ENCODE measurements around the gene SLC26A8. TPM values are rescaled to one million over a fixed set of nuclear protein-coding genes. Genes with fewer than 3 reads are reported as not detected.

Gene SLC26A8
- total RNA-seq, 1 donor from 2014 or later: 1.2 TPM

DNA sequence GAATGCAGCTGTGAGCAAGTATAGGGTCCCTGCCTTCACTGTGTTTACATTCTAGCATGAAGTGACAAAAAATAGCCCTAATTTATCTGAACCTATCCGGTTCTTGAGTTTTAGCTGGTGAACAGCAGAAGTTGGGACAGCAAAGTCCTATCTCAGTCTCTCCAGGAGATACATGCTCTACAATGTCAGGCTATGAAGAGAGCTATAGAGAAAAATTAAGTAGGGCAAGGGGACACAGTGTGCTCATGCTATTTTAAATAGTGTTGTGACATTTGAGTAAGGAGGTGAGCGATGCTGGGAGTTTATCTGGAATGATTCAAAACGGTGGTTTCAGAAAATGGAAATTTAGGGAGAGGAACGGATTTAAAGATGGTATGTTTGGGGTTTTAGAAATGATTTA, 124.0 kb downstream of the SLC26A8 start:
- no peak for TF ChIP-seq CTCF (IDR thresholded peaks at IDR 0.05)
- H3K4me3 ChIP-seq: no peak overlapping the region
- ATAC-seq (no peak), DNase-seq (no peak)
- H3K27ac ChIP-seq: no peak overlapping the region
- H3K36me3 ChIP-seq: peaks cover 8% of the 10 kb centered on the region
- no peaks in the 10 kb centered on the region for H3K4me1 ChIP-seq
- intact Hi-C loops (cut with DNase I): no loop called here
- no peaks in the 10 kb centered on the region for H3K9me3 ChIP-seq
- H3K27me3 ChIP-seq (ENCODE audit: low read depth): no peaks in the 10 kb centered on the region

GRCh38 chr6:35898003-35898402, 126.4 kb downstream of the SLC26A8 start:
- intact Hi-C loops (cut with DNase I): no loop called here
- Histone ChIP-seq H3K9me3 (no peaks in the 10 kb centered on the region), H3K27me3 (ENCODE audit: low read depth) (no peaks in the 10 kb centered on the region), H3K27ac (no peak overlapping the region), H3K4me1 (no peaks in the 10 kb centered on the region), H3K4me3 (no peak overlapping the region), H3K36me3 (no peaks in the 10 kb centered on the region)
- DNase-seq (no peak), ATAC-seq (no peak)
- no peak for TF ChIP-seq CTCF (IDR thresholded peaks at IDR 0.05)

GRCh38 chr6:35897486-35897885, 127.0 kb downstream of the SLC26A8 start:
- Histone ChIP-seq H3K27me3 (ENCODE audit: low read depth) (no peaks in the 10 kb centered on the region), H3K4me1 (no peaks in the 10 kb centered on the region), H3K36me3 (no peaks in the 10 kb centered on the region), H3K4me3 (no peak overlapping the region), H3K9me3 (no peaks in the 10 kb centered on the region), H3K27ac (no peak overlapping the region)
- no peak for ATAC-seq
- TF ChIP-seq CTCF (IDR thresholded peaks at IDR 0.05): no peak
- DNase-seq: no peak
- intact Hi-C loops (cut with DNase I): no loop called here

DNA sequence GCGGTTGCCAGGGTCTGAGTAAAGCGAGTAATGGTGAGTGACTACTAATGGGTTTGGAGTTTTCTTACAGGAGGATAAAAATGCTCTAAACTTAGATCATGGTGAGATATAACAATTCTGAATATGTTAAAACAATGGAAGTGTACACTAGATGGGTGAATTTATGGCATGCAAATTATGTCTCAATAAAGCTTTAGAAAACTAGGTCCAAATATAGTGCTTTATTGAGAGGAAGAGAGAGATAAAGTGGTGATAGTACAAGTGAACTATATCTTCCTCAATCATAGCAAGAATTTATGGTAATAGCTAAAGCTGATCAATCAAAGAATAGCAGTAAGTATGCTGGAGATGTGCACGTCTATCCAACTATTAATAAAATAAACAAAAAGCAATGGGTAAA, 127.4 kb downstream of the SLC26A8 start:
- ATAC-seq (no peak), DNase-seq (no peak)
- Histone ChIP-seq H3K36me3 (no peaks in the 10 kb centered on the region), H3K4me1 (no peaks in the 10 kb centered on the region), H3K27ac (no peak overlapping the region), H3K4me3 (no peak overlapping the region), H3K27me3 (ENCODE audit: low read depth) (no peaks in the 10 kb centered on the region), H3K9me3 (no peaks in the 10 kb centered on the region)
- TF ChIP-seq CTCF (IDR thresholded peaks at IDR 0.05): no peak
- intact Hi-C loops (cut with DNase I): no loop called here

DNA sequence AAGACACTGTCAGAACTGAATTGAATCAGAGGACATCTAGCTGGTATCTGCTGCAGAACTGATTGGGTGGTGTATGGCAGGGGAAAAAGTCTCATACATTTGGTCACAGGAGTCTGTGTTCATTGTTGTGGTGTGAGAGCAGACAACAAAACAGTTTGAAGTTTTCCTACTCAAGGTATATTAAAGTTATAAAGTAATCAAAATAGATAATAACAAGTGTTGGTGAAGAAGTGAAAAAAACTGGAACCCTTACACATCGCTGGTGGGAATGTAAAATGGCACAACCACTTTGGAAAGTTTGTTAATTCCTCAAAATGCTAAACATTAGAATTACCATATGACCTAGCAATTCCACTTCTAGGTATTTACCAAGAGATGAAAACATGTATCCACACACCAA, 128.2 kb downstream of the SLC26A8 start:
- DNase-seq (no peak), ATAC-seq (no peak)
- no peak for TF ChIP-seq CTCF (IDR thresholded peaks at IDR 0.05)
- Histone ChIP-seq H3K4me1 (no peaks in the 10 kb centered on the region), H3K4me3 (no peak overlapping the region), H3K9me3 (no peaks in the 10 kb centered on the region), H3K36me3 (no peaks in the 10 kb centered on the region), H3K27ac (no peak overlapping the region), H3K27me3 (ENCODE audit: low read depth) (no peaks in the 10 kb centered on the region)
- intact Hi-C loops (cut with DNase I): no loop called here

- TF ChIP-seq CTCF (IDR thresholded peaks at IDR 0.05): no peak
- ATAC-seq: no peak
- no peak for DNase-seq
- Histone ChIP-seq H3K27ac (no peak overlapping the region), H3K27me3 (ENCODE audit: low read depth) (no peaks in the 10 kb centered on the region), H3K9me3 (no peaks in the 10 kb centered on the region), H3K36me3 (no peaks in the 10 kb centered on the region), H3K4me1 (no peaks in the 10 kb centered on the region), H3K4me3 (no peak overlapping the region)
- intact Hi-C loops (cut with DNase I): no loop called here
Measured at GRCh38 chr6:35895560-35895959, 128.9 kb downstream of the SLC26A8 start.

All from lower lobe of right lung (tissue), 2 donors.